GM18526 (cell line): Measurements from ENCODE around the gene ASCC2.
A peak's percentile ranks its signal among the peaks of the same experiment; 100 is the strongest.

Experiments used
- POLR2A ChIP-seq: IDR thresholded peaks from 3 replicates; pipeline ENCODE4 v1.6.1; 2011; ENCODE audit not compliant: insufficient read length; ENCODE audit errors: extremely low read depth

ASCC2 gene

GRCh38 chr22:29837741-29838598, at the start of gene ASCC2:
Gene ASCC2 (minus strand): TSS chr22:29838274. CDS start chr22:29832325, 5,949 bp downstream.
- peak; percentile 83 for TF ChIP-seq POLR2A

DNA sequence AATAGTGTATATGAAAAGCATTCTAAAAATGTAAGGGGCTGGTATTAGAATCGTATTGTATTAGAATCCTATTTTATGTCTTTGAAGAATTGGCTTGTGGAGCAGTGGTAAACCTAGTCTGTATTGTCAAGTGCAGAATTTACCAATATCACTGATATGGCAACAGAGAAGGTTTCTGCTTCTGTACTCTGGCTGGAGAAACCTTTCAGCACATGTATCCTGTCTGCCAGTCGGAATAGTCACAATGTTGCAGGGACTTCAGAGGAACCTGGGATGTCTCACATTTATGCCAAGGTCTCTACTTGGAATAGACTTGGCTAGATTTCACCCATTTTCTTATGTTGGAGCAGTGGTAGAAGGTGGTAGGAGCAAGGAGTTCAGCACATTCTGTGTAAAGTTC, 49.3 kb upstream of the ASCC2 start:
- TF ChIP-seq POLR2A: no peak

GRCh38 chr22:29886596-29886995, 48.5 kb upstream of the ASCC2 start:
- TF ChIP-seq POLR2A: no peak

DNA sequence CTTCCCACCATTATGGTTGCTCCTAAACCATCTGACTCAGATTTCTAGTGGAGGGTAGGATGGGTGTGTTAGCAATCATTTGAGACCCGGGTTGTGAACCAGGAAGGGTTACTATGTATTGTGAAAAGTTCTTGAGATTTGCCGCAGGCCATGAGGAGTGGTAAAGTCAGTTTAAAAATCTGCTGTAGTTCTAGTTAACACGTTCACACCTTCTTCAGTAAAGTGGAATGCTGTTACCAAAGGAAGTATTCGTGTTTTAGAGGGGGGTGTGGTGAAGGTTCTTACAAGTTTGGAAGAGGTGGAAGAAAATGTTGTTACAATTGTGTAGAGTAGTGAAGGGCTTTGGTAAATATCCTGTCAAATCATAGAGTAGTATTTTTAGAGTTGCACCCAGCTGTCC, 47.5 kb upstream of the ASCC2 start:
- no peak for TF ChIP-seq POLR2A

DNA sequence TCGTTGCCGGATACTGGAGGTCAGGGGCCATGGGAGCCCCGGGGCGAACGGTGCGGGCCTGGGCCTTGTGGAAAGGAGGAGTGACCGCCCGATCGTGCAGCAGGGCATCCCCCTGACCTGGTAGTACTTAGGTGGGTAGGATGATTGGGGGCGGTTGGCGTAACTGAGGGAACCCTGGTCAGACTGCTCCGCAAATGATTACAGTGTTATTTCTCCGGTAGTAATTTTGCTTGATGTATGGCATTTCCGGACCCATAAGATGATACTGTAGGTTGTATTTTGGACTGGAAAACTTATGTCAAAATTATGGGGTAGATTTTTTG, 45.7 kb upstream of the ASCC2 start:
- TF ChIP-seq POLR2A: no peak

- TF ChIP-seq POLR2A: peak; percentile 66
These were observed 45.1 kb upstream of the ASCC2 start, which contains the start of gene MTMR3 for GRCh38 chr22:29883045-29883774. Gene MTMR3 (plus strand): TSS chr22:29883174. CDS start chr22:29971060, 87,886 bp downstream.

DNA sequence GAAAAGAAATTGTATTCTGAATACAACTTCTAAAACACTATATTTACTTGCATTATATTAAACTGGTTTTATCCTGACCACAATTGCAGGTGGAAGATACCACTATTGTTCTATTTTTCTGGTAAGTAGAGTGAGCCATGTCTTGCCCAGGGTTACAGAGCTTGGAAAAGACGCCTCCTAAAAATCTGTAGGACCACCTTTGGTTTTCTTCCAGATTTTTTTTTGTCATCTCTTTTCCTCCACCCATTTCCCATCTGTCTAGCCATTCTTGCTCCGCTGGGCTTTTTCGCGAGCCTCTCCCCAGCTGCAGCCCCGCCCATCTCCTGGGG, 44.6 kb upstream of the ASCC2 start:
- no peak for TF ChIP-seq POLR2A

GRCh38 chr22:29879753-29880152, 41.7 kb upstream of the ASCC2 start:
- TF ChIP-seq POLR2A: no peak

DNA sequence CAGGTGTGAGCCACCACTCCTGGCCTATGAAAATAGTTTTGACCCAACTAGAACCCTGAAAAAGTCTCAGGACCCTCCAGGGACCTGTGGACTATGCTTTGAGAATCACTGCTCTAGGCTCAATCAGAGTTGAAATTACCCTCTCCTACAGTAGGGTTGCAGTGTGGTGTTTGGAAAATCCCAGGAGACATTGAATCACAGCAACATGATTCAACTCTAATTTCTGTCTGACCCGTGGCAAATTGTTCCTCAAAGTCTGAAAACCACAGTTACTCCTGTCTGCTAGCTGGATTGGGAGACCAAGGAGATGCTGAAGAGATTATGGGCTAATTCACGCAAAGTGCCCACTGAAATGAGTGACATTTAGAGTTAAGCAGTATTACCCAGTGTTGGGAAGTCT, 39.5 kb upstream of the ASCC2 start:
- no peak for TF ChIP-seq POLR2A

GRCh38 chr22:29873943-29874342, 35.9 kb upstream of the ASCC2 start:
- TF ChIP-seq POLR2A: no peak

DNA sequence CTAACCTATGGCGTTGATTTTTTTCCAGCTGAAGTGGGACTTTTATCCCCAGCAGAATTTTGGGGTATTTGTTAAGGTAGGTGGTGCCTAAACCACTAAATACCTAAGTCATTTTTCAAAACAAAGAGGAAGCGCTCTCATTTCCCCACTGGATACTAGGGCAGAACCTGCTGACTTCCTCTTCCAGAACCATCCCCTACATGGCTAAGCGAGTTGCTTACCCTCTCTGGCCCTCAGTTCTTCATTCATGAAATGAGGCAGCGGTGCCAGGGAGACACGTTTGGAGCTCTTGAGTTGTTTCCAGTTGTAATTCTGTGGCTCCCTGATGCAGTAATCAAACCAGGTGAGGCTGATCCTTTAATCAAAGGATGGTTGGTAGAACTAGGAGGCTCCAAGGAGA, 34.9 kb upstream of the ASCC2 start:
- TF ChIP-seq POLR2A: no peak

DNA sequence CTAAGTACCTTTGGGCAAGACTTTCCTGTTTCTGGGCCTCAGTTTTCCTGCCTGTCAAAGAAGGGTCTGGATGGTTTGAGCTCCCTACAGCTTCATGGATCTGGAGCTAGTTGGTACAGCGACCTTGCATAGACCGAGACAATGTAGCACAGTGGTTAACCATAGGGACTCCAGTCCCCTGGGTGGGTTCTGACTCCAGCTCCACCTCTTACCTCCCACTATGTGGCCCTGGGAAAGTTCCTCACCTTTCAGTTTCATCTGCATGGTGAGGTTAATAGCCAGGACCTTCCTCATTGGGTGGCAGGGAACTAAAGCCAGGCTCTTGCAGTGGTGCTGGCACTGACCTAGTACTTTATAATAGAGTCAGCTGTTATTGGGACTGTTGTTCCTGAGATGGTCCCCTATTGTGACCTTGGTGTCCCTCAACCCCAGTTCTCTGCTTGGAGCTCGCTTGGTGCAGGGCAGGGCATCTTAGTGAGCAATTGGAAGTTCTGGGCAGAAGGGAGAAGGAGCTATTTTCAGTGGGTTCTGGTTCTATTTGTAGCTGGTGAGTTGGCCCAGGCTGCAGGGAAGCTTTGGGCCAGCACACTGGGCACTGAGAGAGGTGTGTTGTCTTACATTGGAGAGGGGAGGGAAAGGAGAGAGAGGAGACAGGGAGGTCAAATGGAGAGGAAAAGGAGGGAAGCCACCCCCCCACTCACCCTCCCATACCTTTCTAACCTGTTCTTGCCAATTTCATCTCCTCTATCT, 34.2 kb upstream of the ASCC2 start:
- no peak for TF ChIP-seq POLR2A

GRCh38 chr22:29871684-29872083, 33.6 kb upstream of the ASCC2 start:
- TF ChIP-seq POLR2A: no peak

GRCh38 chr22:29870574-29870973, 32.5 kb upstream of the ASCC2 start:
- TF ChIP-seq POLR2A: no peak

DNA sequence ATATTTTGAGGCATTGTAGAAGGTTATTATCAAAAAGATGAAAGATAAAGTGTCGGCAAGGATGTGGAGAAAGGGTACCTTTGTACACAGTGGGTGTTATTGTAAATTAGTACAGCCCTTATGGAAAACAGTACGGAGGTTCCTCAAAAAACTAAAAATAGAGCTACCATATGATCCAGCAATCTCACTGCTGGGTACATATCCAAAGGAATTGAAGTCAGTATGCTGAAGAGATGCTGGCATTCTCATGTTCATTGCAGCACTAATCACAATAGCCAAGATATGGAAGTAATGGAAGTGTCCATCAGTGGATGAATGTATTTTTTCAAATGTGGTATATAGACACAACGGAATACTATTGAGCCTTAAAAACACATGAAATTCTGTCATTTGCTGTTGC, 29.8 kb upstream of the ASCC2 start:
- no peak for TF ChIP-seq POLR2A

GRCh38 chr22:29867260-29867659, 29.2 kb upstream of the ASCC2 start:
- TF ChIP-seq POLR2A: no peak
